K562 (cell line): Measurements from ENCODE around the gene NISCH. TPM values are rescaled to one million over a fixed set of nuclear protein-coding genes. Genes with fewer than 3 reads are reported as not detected.

Source experiments
- ATAC-seq: fragments of 200-7000 bp; cut with Tn5 transposase; 3 replicates; pipeline ENCODE4 v1.9.1; 2020; ENCODE audit warnings: moderate library complexity
- BruUV-seq: library from RNA; stranded (reverse); fragments of 400-500 nt; replicated peaks from 2 replicates; lab custom pipeline; 2021; lab: Mats Ljungman, UMichigan
- CTCF ChIA-PET: fragments of 300-600 bp; formaldehyde crosslinking; extraction: SDS; loops from one replicate; lab custom pipeline; 2021; ENCODE audit warnings: low intra/inter-chr PET ratio; lab: Yijun Ruan, JAX
- POLR2A ChIA-PET: fragments of 300-600, 350-650 bp; sonication (Branson Sonifier 250); formaldehyde crosslinking; extraction: SDS; loops from one replicate; lab custom pipeline; 2021; ENCODE audit warnings: antibody characterized with exemption, inconsistent platforms; lab: Yijun Ruan, JAX
- DNase-seq, 4 experiments: peaks; one replicate each; pipeline versions ENCODE4 v3.0.0 to v3.0.0-alpha.2; 2011 to 2018; ENCODE audit warnings: low spot score in 3 of 4, mixed read lengths in 3 of 4; ENCODE audit errors: extremely low read depth in 1 of 4
- FAIRE-seq: peaks from 2 replicates; lab custom pipeline; 2011; peaks lifted over from hg19 to GRCh38; lab: Jason Lieb, UNC
- H2AFZ ChIP-seq: 2 replicates; pipeline ENCODE4 v1.6.0; 2011; ENCODE audit warnings: low read depth, low read length, control low read depth, inconsistent platforms
- H3K27ac ChIP-seq: fragments of 200-600 bp; 3 replicates; pipeline ENCODE4 v1.8.0; 2011; ENCODE audit warnings: low read depth, mild to moderate bottlenecking, control low read depth, inconsistent platforms, low read length, moderate library complexity, mixed read lengths; ENCODE audit errors: extremely low read depth
- H3K27me3 ChIP-seq, 2 experiments: fragments of 300-600 bp in 1 of 2; 2 replicates in 1 of 2; 3 replicates in 1 of 2; pipeline versions ENCODE4 v1.6.0 to v1.8.0; 2011; ENCODE audit warnings: inconsistent platforms in 2 of 2, low read length in 2 of 2, mild to moderate bottlenecking in 1 of 2, mixed read lengths in 1 of 2, moderate library complexity in 1 of 2; ENCODE audit not compliant: control insufficient read depth in 2 of 2, insufficient read depth in 2 of 2
- H3K36me3 ChIP-seq: fragments of 300-600 bp; 3 replicates; pipeline ENCODE4 v1.8.0; 2011; ENCODE audit warnings: mild to moderate bottlenecking, low read length, inconsistent platforms; ENCODE audit not compliant: control insufficient read depth, insufficient read depth
- H3K4me1 ChIP-seq, 2 experiments: fragments of 200-600 bp in 1 of 2; replicated peaks in 1 of 2; 2 replicates in 1 of 2; 3 replicates in 1 of 2; pipeline versions ENCODE4 v1.5.1 to v1.8.0; 2011; ENCODE audit warnings: inconsistent platforms in 2 of 2, low read length in 2 of 2, mild to moderate bottlenecking in 1 of 2, mixed read lengths in 1 of 2, moderate library complexity in 1 of 2; ENCODE audit not compliant: control insufficient read depth in 2 of 2, insufficient read depth in 2 of 2
- H3K4me2 ChIP-seq: 2 replicates; pipeline ENCODE4 v1.6.1; 2011; ENCODE audit warnings: low read length, control low read depth, inconsistent platforms, mixed read lengths; ENCODE audit not compliant: insufficient read depth
- H3K4me3 ChIP-seq: fragments of 200-600 bp; sonication (generic), shearing (Covaris generic); 2 replicates; pipeline ENCODE4 v1.5.1; 2016; ENCODE audit warnings: control low read depth, inconsistent platforms
- H3K79me2 ChIP-seq: fragments of 200-600 bp; 3 replicates; pipeline ENCODE4 v1.8.0; 2011; ENCODE audit warnings: low read length, inconsistent platforms; ENCODE audit not compliant: control insufficient read depth, insufficient read depth
- H3K9ac ChIP-seq, 2 experiments: 2 replicates each; pipeline versions ENCODE4 v1.6.0 to v1.6.1; 2011; ENCODE audit warnings: low read depth in 2 of 2, low read length in 2 of 2, control low read depth in 1 of 2, inconsistent platforms in 1 of 2, mild to moderate bottlenecking in 1 of 2, mixed read lengths in 1 of 2; ENCODE audit not compliant: insufficient read depth in 1 of 2
- H3K9me1 ChIP-seq: one replicate; pipeline ENCODE4 v1.6.0; 2011; ENCODE audit warnings: inconsistent platforms, mild to moderate bottlenecking, low read length, moderate library complexity; ENCODE audit not compliant: control insufficient read depth, insufficient read depth
- H3K9me3 ChIP-seq: replicated peaks from 2 replicates; pipeline ENCODE4 v1.5.1; 2011; ENCODE audit warnings: low read depth, low read length, inconsistent platforms; ENCODE audit not compliant: control insufficient read depth, insufficient read depth
- H4K20me1 ChIP-seq: replicated peaks from 2 replicates; pipeline ENCODE4 v1.6.1; 2011; ENCODE audit warnings: low read length, inconsistent platforms, mixed read lengths; ENCODE audit not compliant: control insufficient read depth, insufficient read depth
- C11orf30 ChIP-seq: fragments of 450-650 bp; IDR thresholded peaks from 2 replicates; pipeline ENCODE4 v1.6.1; 2016; ENCODE audit warnings: low read depth, mild to moderate bottlenecking
- EGR1 ChIP-seq: fragments of 450-650 bp; conservative IDR thresholded peaks from 2 replicates; pipeline ENCODE4 v1.6.1; 2017; ENCODE audit warnings: mild to moderate bottlenecking
- EZH2 ChIP-seq: IDR thresholded peaks from 2 replicates; pipeline ENCODE4 v1.6.1; 2012; ENCODE audit warnings: low read depth, mild to moderate bottlenecking, inconsistent platforms, low read length, borderline replicate concordance
- HIVEP1 ChIP-seq: fragments of 250-450 bp; sonication (Bioruptor Pico); IDR thresholded peaks from 2 replicates; pipeline ENCODE4 v1.4.0; 2020; ENCODE audit warnings: mild to moderate bottlenecking
- MAFG ChIP-seq: fragments of 450-650 bp; conservative IDR thresholded peaks from 2 replicates; pipeline ENCODE4 v1.6.1; 2016; ENCODE audit warnings: missing genetic modification characterization, missing compliant biosample characterization
- NFE2 ChIP-seq: IDR thresholded peaks from 2 replicates; pipeline ENCODE4 v1.6.1; 2014; ENCODE audit warnings: antibody characterized with exemption, low read depth
- POLR2A ChIP-seq: fragments of 450-650 bp; conservative IDR thresholded peaks from 2 replicates; pipeline ENCODE4 v1.6.1; 2016
- PRDM10 ChIP-seq: fragments of 450-650 bp; IDR thresholded peaks from 2 replicates; pipeline ENCODE4 v1.6.1; 2018; ENCODE audit not compliant: partially characterized antibody
- RAD21 ChIP-seq, 2 experiments: fragments of 250-450 bp in 1 of 2; fragments of 450-650 bp in 1 of 2; sonication (Bioruptor Pico) in 1 of 2; formaldehyde crosslinking in 1 of 2; IDR thresholded peaks in 1 of 2; conservative IDR thresholded peaks in 1 of 2; 2 replicates each; pipeline versions ENCODE4 v1.4.0 to v1.8.0; 2020 to 2022; ENCODE audit warnings: mild to moderate bottlenecking in 2 of 2, moderate library complexity in 1 of 2
- RUNX1 ChIP-seq: sonication (generic); IDR thresholded peaks from 2 replicates; pipeline ENCODE4 v1.6.1; 2016; ENCODE audit warnings: antibody characterized with exemption, low read depth
- STAG1 ChIP-seq: sonication (generic); formaldehyde crosslinking; IDR thresholded peaks from 2 replicates; pipeline ENCODE4 v1.5.0; 2020; ENCODE audit warnings: missing genetic modification reagents, borderline replicate concordance
- TAF7 ChIP-seq: fragments of 450-650 bp; IDR thresholded peaks from 2 replicates; pipeline ENCODE4 v1.6.1; 2016; ENCODE audit warnings: missing genetic modification characterization, missing compliant biosample characterization
- VEZF1 ChIP-seq: fragments of 200-800 bp; sonication (Bioruptor generic); IDR thresholded peaks from 2 replicates; pipeline ENCODE4 v1.6.1; 2017; ENCODE audit warnings: missing genetic modification characterization, missing compliant biosample characterization
- WGBS: fragments of 100-300 bp; shearing (Covaris generic); methylation state at CpG from one replicate; pipeline ENCODE4 v1.1.6; 2016; ENCODE audit warnings: low coverage, mixed read lengths; ENCODE audit not compliant: insufficient coverage; ENCODE audit errors: missing lambda C conversion rate; 5-methylcytosine and 5-hydroxymethylcytosine counted together
- in situ Hi-C: fragments of 300-500 bp; cut with MboI; formaldehyde crosslinking; loops from 4 replicates; pipeline ENCODE4 v1.15.0; 2018; ENCODE audit warnings: inconsistent platforms, mixed read lengths
- intact Hi-C: fragments of 100-400 bp; cut with micrococcal nuclease; formaldehyde crosslinking; loops from 2 replicates; pipeline ENCODE4 v1.14.2; 2022
- polyA plus RNA-seq, 8 experiments: library from polyadenylated mRNA; depleted of rRNA in 4 of 8; stranded (reverse) in 5 of 8; unstranded in 3 of 8; fragments of >200 nt; fragmentation: Nextera tagmentation in 2 of 8; fragmentation: Illumina TruSeq in 1 of 8; extraction: Ambion mirVana in 2 of 8; extraction: Trizol in 1 of 8; gene quantifications; 2 replicates each; pipeline versions ENCODE4 v1.2.1 to v1.2.3, GENCODE V29; 2011 to 2014; ENCODE audit warnings: inconsistent platforms in 1 of 8, missing spikeins in 1 of 8
- total RNA-seq, 7 experiments: library from RNA; depleted of rRNA in 6 of 7; stranded (reverse); fragments of >200 nt in 6 of 7; fragmentation: Illumina TruSeq in 2 of 7; extraction: Trizol in 2 of 7; gene quantifications; 2 replicates each; pipeline versions ENCODE4 v1.2.1 to v1.2.3, GENCODE V29; 2011 to 2021; ENCODE audit warnings: low replicate concordance in 1 of 7

The NISCH gene
- total and polyA plus RNA-seq, 9 of the 15 experiments (the other 6 are each of a cell fraction or from before 2014, with no cell fraction given) = 0.44 to 43.5 (median 23.4) TPM

GRCh38 chr3:52495777-52496602 is 40.6 kb downstream of the NISCH start (continued):
- no peak for TF ChIP-seq PRDM10

GRCh38 chr3:52498137-52499054 is 43.0 kb downstream of the NISCH start:
- Histone ChIP-seq H3K9ac (peak overlapping the region in 1 of 2 experiments; percentile 55; a peak in 2 of 4 replicates), H3K27ac (no peak overlapping the region), H3K27me3 (no peaks in the 10 kb centered on the region), H3K4me2 (no peak overlapping the region), H3K79me2 (no peaks in the 10 kb centered on the region), H3K36me3 (no peaks in the 10 kb centered on the region), H4K20me1 (no peaks in the 10 kb centered on the region), H3K4me1 (peaks cover 5 to 52% of the 10 kb centered on the region in 2 experiments; a peak in 3 of 5 replicates), H3K9me3 (no peaks in the 10 kb centered on the region), H3K4me3 (no peak overlapping the region), H3K9me1 (no peaks in the 10 kb centered on the region), H2AFZ (0 out of 2 replicates have a peak overlapping the region, but pooled peaks have one; percentile 4)
- FAIRE-seq = no peak
- WGBS = 36% methylated on average over 20 of the region's 24 CpGs
- POLR2A ChIA-PET = interaction anchor here (0.6 to 1.5 kb wide), 3 partner anchors 8 to 246 kb away, joined by 3 to 5 read pairs (median 4); no protein-coding TSS in a partner anchor
- DNase-seq = peak; percentile 21 to 47 (median 36)
- CTCF ChIA-PET = no interaction called here
- BruUV-seq = no TSS peak
- peak; percentile 14; the same call in 2 of the 3 replicates for ATAC-seq
- intact Hi-C loops (no loop called here), in situ Hi-C loops (no loop called here)
- TF ChIP-seq MAFG = 0 out of 2 replicates have a peak, but pooled peaks have one; percentile 19
- no peak for TF ChIP-seq RAD21 (CRISPR knock-in tag; conservative IDR thresholded peaks at IDR 0.05 in 1 of 2, IDR thresholded peaks at IDR 0.05 in 1 of 2)
- peak; percentile 45; the same call in 1 of the 2 replicates for TF ChIP-seq EGR1
- no peak for TF ChIP-seq POLR2A
- TF ChIP-seq HIVEP1 (CRISPR knock-in tag) = no peak
- TF ChIP-seq C11orf30 = peak; percentile 62
- no peak for TF ChIP-seq RUNX1
- peak; percentile 72 for TF ChIP-seq VEZF1
- no peak for TF ChIP-seq EZH2
- no peak for TF ChIP-seq TAF7 (tag)
- no peak for TF ChIP-seq STAG1 (CRISPR knock-in tag)
- TF ChIP-seq NFE2 = peak; percentile 56; the same call in 1 of the 2 replicates
